HG03439 (cell line): ENCODE results near the gene DMRTB1.

ENCODE experiments used
- ATAC-seq: cut with Tn5 transposase; IDR thresholded peaks from one replicate; pipeline ENCODE4 v1.9.1; 2021; ENCODE audit warnings: mild to moderate bottlenecking, moderate library complexity; ENCODE audit not compliant: unreplicated experiment

DMRTB1 gene

DNA sequence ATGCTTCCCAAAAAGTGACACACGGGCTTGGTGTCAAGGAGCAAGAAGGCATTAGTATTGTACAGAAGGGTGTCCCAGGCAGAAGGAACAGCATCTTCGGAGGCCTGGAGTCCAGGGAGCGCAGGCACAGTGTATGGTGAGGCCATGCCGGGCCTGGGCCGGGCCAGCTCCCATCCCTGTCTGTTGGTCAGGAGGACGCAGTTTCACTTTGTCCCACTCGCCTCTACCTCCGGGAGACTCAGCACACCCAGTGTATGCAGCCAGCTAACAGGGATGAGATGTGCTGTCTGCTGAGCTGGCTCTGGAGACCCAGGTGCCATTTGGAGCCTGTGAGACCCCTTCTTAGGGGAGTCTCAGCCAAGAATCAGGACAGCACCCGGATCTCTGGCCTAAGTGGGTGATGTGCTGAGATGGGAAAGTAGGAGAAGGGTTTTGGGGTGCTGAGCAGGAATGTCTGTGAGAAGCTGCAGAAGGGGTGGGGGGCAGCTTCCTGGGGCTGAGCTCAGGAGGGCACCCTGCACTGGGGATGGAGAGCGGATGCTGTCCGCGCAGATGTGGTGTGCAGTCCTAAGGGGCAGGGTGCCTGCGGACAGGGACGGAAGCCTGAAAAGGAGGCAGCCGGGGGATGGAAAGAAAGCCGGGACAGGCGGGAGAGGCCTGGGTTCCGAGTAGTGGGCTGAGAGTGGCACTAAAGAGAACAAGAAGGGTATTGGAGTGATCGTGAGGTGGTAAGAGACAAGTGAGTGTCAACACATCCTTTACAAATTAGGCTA is 25.7 kb downstream of the DMRTB1 start:
- ATAC-seq: no peak

DNA sequence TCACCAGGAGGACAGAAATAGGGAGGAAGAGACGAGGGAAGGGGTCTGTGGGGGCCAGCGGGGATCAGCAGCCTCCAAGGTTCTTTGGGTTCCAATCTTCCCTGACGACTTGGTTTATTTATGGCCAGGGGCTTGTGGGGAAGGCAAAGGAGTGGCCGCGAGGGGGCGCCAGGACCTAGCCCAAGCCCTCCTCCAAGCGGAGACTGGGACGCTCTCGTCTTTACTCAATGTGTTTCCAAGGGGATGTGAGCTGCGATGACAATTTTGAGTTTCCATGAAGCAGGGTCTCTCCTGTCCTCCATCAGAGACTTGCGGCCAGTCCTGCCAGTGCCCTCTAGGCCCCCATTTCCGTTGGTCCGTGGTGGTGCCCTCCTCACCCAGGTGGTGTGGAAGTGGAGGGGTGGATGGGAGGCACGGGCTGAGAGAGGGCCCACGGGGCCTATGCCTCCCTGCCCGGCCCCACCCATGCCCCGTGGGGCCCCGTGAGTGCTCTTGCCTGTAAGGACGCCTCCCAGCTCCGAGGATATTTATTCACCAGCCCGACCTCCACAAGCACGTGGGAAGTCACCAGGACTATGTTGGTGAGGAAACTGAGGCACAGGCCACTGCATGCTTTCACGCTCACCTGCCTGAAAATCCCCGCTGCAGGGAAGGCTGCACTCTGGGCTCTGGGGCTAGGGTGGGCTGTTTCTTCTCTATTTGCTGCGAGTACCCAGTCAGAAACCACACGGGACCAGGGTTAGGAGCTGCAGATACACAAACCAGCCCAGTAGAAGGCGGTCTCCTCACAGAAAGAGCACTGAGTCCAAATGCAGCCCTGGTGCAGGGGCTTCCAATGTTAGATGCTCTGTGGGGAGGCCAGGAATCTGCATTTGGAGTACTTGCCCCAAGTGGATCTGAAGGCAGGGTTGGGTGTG is 26.5 kb downstream of the DMRTB1 start:
- ATAC-seq: no peak

DNA sequence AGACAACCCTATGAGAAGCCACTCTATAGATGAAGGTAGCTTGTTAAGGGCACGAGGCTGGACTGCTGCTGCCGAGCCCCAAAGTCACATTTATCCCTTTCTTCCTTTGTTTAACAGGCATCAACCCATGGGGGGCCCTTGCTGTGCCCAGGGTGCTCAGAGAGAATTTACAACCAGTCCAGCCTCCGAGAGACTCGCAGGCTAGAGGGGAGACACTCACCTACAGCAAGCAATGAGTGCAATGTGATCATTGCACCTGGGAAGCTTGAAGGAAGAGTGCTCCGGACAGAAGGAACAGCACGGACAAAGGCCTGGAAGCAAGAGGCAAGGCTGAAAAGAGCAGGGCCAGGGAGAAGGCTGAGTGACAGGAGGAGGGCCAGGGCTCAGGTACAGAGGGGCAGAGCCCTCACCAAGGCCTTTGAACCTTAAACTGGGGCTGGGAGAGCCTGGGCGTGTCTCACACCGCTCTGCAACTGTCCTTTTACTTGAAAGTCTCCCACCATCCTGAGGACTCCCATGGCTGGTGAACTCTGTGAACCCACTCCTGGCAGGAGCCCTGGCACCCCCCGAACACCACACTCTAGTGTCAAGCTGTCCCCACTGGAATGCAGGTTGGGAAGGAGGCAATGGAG is 27.3 kb downstream of the DMRTB1 start:
- ATAC-seq: no peak

DNA sequence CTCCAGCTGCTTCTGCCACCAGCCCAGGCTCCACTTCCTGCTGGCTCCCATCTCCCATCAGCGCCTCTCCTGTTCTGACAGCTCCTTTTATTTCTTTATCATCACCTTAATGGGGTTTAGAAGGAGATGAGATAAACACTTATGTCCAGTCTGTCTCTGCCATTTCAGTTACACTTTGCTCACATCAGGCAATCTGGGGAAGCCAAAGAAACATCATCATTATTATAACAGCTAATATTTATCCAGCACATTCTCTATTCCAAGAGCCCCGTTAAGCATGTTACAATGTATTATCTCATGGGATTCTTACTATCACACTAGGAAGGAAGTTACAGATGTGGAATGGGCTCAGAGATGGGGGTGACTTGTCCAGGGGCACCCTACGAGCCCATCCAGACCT is 31.2 kb downstream of the DMRTB1 start:
- no peak for ATAC-seq

DNA sequence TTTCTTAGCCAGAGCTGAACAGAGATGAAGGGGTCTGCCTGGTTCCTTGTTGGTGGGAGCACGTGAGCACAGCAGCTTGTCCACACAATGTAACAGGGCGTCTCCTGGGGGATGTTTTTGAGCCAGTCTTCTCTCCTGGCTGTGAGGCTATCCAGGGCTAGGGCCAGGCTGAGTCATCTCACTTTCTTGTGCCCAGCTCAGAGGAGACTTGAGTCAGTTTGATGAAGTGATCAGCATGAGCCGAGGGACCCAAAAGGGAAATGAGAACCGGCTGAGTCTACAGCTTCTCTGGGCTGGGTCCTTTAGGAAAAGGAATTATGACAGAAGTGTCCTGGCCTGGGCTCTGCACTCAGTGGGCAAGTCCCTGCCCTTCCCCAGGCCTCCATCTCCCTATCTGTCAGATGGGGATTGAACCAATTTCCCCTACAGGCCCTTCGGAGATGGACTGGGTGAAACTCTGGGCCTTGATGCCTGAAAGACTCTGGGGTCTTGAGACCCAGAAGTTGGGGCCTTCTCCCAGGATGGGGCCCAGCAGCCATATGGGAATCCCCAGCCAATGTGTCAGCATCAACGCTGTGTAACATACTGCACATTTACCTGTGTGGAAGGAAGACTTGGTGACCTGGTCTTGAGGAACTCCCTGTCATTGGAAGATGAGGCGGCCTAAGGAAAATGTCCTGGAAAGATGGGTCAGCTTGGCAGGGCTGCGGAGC is 36.6 kb downstream of the DMRTB1 start:
- ATAC-seq: no peak

DNA sequence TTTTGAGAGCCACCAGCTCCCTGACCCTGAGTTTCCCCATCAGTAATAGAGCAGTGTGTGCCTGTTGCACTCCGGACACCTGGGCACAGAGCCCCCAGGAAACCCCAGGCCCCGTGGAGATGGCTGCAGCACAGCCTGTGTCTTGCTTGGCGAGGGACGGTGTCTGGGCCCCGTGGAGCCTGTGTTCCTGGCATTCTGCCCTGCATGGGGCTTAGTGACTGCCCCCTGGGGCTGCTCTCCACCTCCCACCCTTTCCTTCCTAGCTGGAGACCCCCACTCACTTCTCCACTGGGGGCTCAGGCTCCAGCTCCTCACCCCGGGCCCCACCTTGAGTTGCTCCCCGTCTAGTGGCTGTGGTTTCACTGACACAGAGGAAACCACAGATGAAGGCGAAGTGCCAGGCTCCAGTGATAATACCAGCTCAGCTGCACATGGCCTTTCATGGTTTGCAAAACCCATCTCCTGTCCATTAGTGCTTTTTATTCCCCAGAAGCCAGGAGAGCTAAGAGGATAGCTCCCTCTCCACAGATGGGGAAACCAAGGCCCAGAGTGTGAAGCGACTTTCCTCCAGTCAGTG is 39.4 kb downstream of the DMRTB1 start:
- ATAC-seq: no peak

DNA sequence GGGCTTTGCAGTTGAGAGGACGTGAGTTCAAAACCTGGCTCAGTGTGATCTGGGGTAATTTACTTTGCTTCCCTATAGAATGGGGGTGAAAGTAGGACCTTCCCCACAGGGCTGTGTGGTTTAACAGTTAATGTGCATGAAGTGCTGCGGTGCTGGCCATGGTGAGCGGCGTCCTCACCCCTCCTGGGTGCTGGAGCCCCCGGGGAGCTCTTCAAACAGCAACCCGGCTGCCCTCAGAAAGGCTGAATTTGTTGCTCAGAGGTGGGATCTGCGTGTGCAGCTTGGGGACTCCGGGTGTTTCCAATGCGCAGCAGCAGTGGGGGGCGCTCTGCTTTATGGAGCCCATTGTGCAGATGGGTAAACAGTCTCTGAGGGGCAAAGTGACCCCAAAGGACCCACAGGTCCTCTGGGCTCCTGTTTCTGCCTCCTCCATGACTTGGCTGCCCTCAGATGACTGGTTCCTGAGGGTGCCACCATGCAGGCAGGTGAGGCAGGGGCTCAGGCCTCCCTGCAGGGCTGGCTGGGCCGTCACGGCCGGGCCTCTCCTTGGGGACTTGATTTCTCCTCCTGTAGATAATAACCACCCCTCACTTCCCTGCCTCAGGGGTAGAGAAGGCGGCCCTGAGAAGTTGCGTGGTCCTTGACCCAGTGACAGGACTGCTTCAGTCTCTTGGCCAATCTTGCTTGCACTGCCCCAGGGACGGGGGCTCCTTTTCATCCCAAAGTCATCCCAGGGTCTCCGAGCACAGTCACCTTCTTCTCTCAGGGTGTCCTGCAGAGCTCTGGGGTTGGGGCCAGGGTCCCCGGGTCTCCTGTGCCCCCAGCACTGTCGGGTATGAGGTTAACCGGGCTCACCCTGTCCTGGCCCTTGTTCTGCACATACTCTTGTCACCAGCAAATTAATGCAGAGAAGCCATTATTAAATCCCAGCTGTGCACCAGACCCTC is 40.3 kb downstream of the DMRTB1 start:
- ATAC-seq: no peak

DNA sequence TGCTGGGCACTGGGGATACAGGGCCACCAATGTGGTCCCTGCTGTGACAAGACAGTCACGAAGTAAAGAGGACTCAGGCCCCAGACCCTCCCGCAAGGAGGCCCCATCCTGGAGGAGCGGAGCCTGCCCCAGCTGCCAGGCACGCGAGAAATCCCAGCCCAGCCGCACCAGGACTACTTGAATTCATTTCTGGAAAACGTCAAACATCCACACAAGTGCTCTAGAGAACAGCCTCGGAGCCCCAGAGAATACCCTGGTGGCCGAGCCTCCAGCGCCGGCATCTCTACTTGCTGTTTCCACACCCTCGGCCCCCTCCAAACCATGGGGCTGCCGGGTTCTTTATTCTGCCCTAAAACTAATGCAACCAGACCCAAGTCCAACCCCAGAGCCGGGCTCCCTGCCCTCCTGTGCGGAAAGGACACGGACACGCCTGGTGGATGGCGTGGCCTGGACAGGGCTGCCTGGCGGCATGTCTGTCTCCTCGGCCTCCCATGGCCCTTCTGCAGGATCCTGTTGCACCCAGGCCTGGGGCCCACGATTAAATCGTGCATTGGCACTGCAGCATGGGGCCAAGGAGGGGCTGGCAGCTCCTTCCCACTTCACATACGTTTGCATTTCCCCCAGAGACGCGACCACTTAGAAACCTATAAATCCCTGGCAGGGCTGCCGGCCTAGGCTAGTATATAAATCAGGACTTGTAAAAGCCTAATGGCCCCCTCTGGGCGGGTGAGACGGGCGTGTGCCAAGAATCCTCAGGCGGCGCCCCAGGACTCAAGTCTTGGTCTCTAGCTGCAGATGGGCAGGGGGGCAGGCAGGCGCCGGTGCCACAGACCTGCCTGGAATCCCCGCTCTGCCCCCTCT is 41.2 kb downstream of the DMRTB1 start:
- no peak for ATAC-seq

DNA sequence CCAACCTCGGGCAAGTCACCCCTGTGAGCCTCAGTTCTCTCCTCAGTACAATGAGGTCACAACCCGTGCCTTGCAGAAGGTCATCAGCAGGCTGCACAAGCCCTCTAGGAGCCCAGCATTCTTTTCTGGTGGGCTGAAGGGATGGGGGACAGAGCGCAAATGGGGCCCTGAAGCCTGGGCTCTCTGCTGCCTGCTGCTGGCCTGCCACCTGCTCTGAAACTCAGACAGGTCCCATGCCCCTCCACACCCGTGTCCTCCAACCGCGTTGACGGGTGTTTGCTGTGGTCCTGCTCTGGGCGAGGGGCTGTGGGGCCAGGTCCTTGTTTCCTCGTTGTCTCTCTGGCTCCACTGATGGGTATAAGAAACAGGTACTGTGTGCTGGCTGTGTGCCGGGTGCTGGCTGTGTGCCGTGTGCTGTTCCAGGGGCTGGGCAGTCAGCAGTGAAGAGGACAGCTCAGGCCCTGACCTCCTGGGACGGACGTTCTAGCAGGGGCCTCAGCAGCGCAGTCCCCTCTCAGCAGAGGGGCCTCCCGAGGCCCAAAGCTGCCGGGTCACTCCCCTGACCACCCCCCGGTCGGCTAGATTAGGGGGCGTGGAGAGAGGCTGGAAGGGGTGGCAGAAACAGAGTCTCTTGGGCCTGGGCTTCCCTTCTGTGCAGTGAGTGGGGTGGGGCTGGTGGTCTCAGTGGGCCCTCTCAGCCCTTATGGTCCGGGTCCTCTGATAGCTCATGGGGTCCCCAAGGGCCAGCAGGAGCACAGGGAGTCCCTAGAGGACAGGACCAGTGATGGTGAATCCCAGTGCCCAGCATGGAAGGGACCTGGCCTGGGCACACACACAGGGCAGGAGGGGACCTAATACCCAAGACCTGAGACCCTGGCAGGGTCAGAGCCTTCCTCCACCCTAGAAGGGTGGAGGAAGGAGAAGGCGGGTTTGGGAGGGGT is 42.1 kb downstream of the DMRTB1 start:
- ATAC-seq: no peak

DNA sequence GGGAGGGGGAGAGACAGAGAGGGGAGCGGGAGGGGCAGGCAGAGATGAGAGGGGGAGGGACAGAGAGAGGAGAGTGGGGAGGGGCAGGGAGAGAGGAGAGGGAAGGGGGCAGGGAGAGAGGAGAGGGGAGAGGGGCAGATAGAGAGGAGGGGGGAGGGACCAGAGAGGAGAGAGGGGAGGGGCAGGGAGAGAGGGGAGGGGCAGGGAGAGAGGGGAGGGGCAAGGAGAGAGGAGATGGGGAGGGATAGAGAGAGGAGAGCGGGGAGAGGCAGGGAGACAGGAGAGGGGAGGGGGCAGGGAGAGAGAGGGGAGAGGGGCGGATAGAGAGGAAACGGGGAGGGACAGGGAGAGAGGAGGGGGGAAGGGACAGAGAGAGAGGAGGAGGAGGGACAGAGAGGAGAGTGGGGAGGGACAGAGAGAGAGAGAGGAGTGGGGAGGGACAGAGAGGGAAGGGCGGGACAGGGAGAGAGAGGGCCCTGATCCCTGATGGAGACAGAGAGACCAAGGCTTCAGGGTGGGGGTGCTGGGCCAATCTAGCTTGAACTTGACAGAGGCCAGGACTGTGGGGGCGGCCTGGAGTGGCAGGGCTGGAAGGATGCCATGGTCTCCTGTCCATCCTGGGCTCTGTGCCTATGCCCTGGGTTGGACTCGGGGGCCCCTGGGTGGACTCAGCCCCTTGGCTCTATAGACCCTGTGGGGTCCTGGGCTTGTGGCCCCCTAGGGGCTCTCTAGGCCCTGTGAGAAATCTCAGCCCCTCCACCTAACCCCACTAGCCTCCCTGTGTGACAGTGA is 43.6 kb downstream of the DMRTB1 start:
- no peak for ATAC-seq

DNA sequence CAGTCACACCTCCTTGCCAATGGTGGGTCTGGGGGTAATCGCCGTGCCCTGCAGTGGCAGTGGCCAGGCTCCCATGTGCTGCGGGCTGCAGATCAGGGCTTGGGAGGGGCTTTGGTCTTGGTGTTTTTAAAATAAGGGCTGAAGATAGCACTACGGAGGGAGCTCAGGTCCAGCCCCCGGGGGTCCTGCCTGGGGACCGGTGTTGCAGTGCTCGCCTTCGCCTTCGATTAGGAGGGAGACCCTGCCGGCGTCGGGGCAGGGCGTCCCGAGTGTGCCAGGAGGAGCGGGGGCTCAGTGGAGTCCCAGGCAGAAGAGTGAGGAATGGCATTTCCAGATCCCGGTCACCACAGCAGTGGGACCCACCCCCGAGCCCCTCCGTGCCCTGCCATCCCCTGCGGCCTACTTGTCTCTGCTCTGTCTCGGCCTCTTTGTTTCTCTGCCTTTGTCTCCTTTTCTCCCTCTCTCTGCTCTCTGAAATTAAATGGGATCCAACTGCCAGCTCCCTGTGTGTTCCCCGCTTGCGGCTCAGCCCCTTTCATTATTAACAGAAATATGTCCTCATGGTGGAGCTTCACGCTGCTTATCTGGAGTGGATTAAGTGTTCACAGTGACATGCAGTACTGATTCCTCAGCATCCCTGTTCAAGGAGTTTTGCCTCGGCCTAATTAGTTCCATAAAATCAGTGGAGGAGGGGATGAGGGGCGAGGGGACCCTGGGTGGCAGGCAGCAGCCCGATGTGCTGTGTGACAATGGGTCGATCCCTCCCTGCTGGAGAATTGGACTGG is 44.4 kb downstream of the DMRTB1 start:
- no peak for ATAC-seq

DNA sequence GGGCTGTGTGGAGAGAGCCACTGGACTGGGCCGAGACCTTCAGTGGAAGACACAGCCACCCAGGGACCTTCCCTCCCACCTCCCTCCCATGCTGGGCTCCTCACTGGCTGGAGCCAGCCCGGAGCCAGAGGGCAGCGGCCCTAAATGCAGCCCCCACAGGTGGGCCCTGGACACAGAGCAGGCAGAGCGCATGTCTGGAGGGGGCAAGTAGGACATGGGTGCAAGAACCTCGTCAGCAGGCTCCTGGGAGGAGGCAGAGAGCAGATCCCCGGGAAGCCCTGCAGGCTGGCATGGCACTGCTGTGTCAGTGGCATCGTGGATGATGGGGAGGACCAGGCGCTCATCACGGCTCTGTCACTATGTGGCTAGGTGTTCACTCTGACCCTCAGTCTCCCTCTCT is 45.7 kb downstream of the DMRTB1 start:
- no peak for ATAC-seq

DNA sequence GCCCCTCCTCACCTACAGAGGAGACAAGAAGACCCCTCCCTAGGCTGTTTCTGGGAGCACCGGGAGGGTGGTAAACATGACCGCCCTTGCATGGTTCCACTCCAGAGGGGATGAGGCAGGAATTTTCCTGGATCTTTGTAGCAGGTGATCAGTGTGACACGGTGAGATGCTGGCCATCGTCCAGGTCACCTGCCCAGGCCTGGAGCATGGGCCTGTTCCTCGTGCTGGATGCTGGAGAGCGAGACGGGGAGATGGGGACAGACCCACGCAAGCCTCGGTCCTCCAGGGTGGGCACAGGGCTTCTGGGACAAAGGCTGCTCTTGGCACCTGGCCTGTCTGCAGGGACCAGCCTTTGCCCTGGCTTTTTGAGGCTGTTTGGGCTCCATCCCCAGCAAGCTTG is 46.2 kb downstream of the DMRTB1 start:
- no peak for ATAC-seq

DNA sequence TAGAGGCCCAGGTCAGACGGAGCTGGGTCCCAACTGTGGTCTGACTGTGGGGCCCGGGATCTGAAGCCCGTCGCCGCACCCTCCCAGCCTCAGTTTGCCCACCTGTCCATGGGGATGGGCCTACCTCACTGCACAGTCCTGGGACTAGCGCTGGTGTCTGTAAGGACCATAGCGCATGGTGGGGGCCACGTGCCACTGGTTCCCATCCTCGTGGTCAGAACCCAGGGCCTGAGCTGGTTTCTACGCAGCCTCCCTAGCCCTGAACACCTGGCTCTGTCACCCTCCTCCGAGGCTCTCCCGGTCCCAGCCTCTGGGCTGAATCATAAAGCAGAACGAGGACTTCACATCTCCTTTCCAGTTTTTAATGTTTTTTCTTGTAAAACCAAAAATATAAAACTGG is 46.7 kb downstream of the DMRTB1 start:
- no peak for ATAC-seq

DNA sequence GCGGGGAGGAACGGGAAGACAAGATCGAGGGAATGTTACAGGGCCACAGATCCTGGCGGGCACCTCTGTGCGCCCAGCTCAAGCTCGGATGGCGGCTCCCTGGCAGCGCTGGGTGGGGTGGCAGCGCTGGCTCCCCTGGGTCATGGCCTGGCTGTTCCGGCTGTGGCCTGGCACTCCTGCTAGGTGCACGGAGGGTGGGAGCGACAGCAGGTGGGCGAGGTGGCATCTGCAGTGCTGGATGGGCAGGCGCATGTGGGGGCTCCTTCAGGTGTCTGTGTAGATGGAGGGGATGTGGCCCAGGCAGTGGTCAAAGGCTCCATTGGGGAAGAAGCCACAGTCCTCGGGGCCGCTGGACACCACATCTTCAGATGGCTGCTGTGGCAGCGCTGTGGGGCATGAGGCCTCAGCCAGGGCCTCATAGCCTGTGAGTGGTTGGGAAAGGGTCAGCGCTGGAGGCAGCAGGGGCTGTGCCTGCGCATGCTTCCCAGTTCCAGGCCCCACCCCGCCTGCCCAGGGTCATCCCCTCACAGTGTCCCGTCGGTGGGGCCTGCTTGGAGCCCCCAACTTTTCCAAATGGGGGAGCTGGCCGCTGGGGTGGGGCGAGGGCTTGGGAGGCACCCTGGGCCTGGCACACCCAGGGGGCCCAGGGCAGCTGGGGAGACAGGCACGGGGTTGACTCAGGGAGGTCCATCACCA is 47.3 kb downstream of the DMRTB1 start:
- ATAC-seq: no peak
